ENCODE measurements around the gene MT2A.
"Not testable (repeated sequence)": the region's sequence is repeated elsewhere in the genome, so short reads cannot be mapped to it uniquely, and the experiment has no call there.

Gene MT2A

DNA sequence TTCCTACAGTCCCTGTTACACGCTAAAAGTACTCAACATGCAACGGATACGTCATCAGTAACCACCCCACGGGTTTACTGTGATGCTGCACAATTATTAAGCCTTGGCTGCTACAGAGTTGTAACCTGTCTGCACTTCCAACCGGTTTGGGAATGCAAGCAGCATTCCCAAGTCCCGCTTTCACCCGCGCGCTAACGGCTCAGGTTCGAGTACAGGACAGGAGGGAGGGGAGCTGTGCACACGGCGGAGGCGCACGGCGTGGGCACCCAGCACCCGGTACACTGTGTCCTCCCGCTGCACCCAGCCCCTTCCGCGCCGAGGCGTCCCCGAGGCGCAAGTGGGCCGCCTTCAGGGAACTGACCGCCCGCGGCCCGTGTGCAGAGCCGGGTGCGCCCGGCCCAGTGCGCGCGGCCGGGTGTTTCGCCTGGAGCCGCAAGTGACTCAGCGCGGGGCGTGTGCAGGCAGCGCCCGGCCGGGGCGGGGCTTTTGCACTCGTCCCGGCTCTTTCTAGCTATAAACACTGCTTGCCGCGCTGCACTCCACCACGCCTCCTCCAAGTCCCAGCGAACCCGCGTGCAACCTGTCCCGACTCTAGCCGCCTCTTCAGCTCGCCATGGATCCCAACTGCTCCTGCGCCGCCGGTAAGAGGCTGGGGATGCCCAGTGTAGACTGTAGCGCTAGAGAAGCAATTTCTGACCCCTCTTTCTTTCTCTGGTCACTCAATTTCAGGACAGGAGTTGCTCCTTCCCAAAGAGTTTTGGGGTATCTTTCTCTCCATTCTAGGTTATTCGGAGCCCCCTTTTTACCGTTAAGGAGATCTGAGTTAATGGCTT lies at the start of gene MT2A:
TSS of gene MT2A (plus strand) at position 542 of the 833 bp plus-strand sequence. CDS start at position 614, 72 bp downstream.
- peak; percentile 97 for DNase-seq

DNA sequence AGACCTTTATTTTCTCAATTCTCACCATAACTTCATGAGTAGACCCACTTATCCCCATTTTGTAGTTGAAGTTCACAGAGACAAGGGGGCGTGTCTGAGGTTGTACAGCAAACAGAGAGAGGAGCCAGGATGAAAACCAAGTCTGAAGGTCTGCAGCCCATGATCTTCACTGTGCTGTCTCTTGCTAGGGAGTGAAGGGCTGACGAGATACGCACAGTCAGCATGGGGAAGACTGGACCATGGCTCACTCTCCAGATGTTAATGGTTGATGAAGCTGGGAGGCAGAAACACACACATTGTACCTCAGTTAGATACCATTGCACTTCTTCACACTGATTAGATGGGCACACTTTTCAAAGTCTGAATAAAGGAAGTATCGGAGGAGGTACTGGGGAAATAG lies 49.3 kb upstream of the MT2A start:
- no peak for DNase-seq

DNA sequence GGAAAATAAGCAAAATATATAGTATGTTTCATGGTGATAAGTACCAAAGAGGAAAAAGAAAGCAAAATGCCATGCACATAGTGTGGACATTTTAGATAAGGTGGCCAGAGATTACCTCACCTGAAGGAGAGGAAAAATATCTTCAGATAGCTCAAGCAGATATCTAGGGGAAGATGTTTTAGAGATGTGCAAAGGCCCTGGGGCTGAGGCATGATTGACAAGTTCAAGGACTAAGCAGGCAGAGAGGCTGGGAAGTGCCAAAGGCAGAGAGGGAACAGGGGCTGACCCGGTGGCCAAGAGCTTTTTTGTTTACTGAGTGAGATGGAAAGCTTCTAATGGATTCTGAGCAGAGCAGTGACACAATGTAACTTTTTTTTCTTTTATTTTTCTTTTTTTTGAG lies 47.9 kb upstream of the MT2A start:
- DNase-seq = no peak

DNA sequence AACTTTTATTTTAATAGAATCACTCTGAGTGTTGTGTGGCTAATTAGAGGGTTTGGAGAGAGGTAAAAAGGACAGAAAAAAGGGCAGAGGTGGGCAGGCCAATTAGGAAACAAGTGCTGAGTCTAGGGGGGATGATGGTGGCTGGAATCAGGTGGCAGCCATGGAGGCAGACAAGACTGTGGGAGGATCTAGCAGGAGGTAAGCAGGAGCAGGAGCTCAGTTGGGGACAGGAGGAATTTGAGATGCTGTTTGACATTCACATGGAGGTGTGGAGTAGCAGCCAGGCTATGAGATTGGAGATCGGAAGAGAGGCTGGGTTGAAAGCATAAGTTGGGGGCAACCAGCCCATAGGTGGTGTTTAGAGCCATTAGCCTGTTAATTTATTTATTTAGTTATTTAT lies 47.3 kb upstream of the MT2A start:
- DNase-seq = no peak

DNA sequence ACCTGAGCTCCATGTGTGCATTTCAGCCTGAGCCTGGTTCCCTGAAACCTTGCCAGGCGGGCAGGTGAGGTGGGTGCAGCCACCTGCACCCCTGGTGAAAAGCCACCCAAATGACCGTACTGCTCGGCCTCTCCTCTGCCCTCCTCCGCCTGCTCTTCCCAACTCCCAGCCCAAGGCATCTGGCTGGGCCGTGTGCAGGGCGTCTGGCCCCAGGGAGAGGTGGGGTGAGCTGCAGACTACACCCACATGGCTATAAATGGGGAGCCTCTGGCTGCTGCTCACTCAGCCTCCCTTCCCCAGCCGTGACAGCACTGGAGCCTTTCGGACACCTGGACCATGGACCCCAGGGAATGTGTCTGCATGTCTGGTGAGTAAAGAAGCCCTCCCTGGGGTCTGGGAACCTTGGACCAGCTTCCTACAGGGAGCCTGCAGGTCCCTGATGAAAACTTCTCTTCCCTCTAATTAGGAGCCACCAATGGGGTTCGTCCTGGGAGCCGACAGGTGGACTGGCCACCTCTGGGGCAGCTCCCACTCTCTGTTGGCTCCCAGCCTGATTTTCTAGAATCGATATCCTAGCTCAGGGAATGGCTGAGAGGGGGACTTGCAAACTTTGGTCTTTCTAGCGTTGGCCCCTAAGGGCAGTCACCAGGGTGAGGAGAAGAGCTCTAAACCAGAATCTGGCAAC lies 43.4 kb upstream of the MT2A start, which contains the start of gene MT4:
TSS of gene MT4 (plus strand) at position 281 of the 685 bp plus-strand sequence. CDS start at position 337, 56 bp downstream.
- DNase-seq = no peak

- DNase-seq = no peak
Observed at GRCh38 chr16:56569971-56570370, 38.4 kb upstream of the MT2A start.

- no peak for DNase-seq
Observed at GRCh38 chr16:56571525-56571924, 36.9 kb upstream of the MT2A start.

DNA sequence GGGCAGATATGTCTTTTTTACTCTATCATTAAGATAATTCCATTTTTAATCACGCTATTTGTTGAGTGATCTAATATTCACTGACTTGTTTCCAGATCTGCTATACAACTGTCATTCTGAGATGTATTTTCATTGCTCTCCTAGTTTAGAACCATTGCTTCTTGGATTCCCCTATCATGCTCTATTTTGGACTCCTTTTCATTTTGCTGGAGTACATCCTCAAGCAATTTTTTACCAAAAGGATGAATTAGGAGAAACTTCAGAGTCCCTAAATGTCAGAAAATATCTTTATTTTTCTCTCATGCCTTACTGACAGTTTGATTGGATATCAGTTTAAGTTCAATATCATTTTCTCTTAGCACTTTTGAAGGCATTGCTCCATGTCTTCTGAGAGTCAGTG lies 33.8 kb upstream of the MT2A start:
- no peak for DNase-seq

- DNase-seq = peak; percentile 49
Observed at GRCh38 chr16:56576585-56577299, 31.6 kb upstream of the MT2A start.

DNA sequence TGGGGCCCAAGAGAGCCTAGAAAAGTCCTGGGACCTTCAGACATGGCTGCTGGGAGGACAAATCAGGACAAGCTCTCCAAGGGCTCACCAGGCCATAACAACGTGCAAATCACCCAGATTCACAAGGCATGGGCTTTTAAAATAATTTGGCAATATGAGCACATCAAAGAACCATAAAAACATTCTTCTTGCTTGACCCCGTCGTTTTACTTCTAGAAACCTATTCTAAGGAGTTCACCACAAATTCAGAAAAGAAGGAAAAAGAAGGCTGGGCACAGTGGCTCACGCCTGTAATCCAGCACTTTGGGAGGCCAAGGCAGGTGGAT lies 31.1 kb upstream of the MT2A start:
- no peak for DNase-seq

GRCh38 chr16:56580391-56581048 lies 27.9 kb upstream of the MT2A start:
- no peak for DNase-seq

DNA sequence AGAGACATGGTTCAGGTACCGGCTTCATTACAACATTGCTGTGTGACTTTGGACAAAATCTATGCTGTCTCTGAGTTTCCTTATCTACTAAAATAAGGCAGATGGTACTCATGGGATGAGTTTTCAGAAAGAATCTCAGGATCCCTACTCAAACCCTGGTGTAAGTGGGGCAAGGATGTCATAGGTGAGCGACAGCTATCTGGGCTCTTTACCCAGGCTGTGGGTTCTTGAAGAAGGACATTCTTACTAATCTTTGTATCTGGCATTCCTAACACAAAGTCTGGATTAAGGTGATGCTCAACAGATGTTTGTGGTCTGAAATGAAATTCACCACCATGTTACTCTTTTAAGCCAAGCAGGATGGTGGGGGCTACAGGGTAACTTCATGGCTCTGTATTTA lies 25.5 kb upstream of the MT2A start:
- DNase-seq = not testable (repeated sequence)

DNA sequence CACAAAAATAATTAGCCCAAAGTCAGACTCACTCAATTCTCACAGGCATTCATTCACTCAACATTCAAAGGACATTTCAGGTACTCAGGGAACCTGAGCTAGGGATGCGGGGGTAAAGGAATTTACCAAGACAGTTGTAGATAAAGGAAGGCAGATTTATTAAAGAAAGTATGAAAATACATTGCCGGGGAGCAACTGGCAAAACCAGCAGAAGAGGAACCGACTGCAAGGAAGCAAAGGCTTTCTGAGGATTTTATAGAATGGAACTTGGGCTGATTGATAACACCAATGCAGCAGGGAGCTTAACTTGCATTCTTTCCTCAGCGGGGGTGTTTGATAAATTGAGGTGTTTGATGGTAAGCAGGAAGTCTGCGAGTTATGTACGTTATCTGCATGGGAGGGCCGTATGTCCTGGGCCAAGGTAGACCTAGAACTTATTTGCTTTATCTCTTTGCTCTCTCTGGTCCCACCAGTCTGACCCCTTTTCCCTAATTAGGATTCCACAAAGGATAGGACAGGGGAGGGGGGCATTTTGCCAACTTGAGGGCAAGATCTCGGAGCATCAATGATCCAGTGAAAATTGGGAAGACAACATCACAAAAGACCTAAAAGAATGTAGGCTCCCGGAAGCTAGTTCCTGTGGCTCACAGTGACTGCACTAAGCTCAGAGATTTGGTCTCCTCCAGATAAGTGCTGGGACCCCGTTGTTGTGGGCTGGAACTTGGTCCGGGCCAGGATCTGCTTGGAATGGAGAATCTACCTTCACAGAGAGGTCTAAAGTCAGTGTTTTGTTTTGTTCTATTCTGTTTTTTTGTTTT lies 24.8 kb upstream of the MT2A start:
- DNase-seq = no peak

DNA sequence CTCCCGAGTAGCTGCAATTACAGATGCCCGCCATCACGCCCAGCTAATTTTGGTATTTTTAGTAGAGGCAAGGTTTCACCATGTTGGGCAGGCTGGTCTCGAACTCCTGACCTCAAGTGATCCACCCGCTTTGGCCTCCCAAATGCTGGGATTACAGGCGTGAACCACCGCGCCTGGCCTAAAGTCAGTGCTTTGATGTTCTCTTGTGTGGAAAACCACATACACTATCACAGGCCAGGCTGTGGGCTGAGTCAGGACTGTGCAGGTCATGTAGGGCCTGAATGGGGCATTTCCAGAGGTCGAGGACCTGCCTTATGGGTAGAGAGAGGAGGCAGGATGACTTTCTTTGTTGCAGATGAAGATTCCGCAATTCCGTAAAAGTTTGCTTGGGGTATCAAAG lies 24.1 kb upstream of the MT2A start:
- no peak for DNase-seq

GRCh38 chr16:56588781-56589140 lies 19.6 kb upstream of the MT2A start:
- DNase-seq = no peak

GRCh38 chr16:56589141-56590039 lies 19.0 kb upstream of the MT2A start, which contains the start of gene MT3:
Gene MT3, plus strand, starts transcription at chr16:56589528. Its CDS starts 63 bp downstream, at chr16:56589591.
- DNase-seq = no peak

DNA sequence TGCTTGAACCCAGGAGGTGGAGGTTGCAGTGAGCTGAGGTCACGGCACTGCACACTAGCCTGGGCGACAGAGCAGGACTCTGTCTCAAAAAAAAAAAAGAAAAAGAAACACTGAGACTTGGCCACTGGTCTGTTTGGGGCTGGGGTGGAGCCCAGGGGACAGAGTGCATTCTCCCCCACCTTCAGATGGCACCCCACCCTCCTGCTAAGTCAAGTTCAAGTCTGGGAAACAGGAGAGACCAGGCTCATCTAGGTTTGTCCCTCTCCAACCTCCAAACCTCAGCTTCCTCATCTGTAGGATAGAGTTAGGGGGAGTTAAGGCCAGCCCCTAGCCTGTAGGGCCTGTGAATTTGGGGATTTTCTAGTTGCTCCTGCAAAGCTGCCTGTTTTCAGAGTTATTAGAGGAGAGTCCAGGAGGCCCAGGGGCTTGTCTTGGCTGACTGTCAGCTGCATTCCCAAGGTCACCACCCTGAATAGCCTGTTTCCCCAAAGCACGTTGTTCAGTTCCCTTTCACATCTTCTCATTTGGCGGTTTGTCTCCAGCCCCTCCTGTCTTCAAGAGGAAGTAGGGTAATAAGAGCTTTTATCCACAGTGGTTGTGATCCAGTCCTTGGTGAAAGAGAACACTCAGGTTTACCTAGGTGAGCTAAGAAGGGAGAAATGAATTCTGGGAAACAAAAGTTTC lies 16.9 kb upstream of the MT2A start:
- no peak for DNase-seq

GRCh38 chr16:56593573-56594291 lies 14.7 kb upstream of the MT2A start:
- DNase-seq = no peak

DNA sequence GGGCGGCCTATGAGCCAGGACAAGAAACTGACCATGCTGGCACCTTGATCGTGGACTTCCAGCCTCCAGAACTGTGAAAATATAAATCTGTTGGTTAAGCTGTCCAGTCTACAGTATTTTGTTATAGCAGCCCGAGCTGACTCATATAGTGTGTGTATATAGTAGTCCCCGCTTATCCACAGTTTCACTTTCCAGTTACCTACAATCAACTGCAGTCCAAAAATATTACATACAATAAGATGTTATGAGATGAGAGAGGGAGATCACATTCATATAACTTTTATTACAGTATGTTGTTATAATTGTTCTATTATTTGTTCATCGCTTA lies 14.1 kb upstream of the MT2A start:
- no peak for DNase-seq

- peak; percentile 61 for DNase-seq
Observed at GRCh38 chr16:56600398-56600999, 7.9 kb upstream of the MT2A start.

All from fibroblast of skin of right biceps (primary cell).